ENCODE measurements around the gene SLC33A1. TPM values are rescaled to one million over a fixed set of nuclear protein-coding genes. Genes with fewer than 3 reads are reported as not detected.
A peak's percentile ranks its signal among the peaks of the same experiment; 100 is the strongest.
"Not testable (repeated sequence)": the region's sequence is repeated elsewhere in the genome, so short reads cannot be mapped to it uniquely, and the experiment has no call there.

The SLC33A1 gene
- total RNA-seq, 8 experiments from 2014 or later = 11.9 to 63.1 (median 25.6) TPM

- peaks cover 23 to 29% of the 10 kb centered on the region in 2 donors for H3K4me1 ChIP-seq (replicated peaks in 1 of 2)
- peak overlapping the region; percentile 62 to 79 for H3K27ac ChIP-seq
- in situ Hi-C loops (cut with MboI; ENCODE audit: low pct_unique_long_range_greater_than_20kb in 2 of 9, low sequenced_read_pairs in 9 of 9, unreplicated experiment in 9 of 9) = loop anchor here in 2 of 9 experiments (25.0 kb wide), 2 partner anchors 466 to 491 kb away; no protein-coding TSS in a partner anchor
- H3K4me3 ChIP-seq = peak overlapping the region; percentile 54 to 96 (median 73)
- ATAC-seq (replicated peaks in 6 of 8) = no peak
- WGBS, 10 experiments = 0 to 5% (median 1%) methylated on average over 8 to 25 of the region's 45 CpGs; no CpG with 5 or more reads in 1 of the 10 experiments
These were observed 750 bp downstream of the SLC33A1 start for GRCh38 chr3:155853214-155854140.

- no peak for ATAC-seq (replicated peaks in 6 of 8)
- in situ Hi-C loops (cut with MboI; ENCODE audit: low pct_unique_long_range_greater_than_20kb in 2 of 9, low sequenced_read_pairs in 9 of 9, unreplicated experiment in 9 of 9) = loop anchor here in 2 of 9 experiments (25.0 kb wide), 2 partner anchors 465 to 490 kb away; no protein-coding TSS in a partner anchor
- no peak overlapping the region for H3K27ac ChIP-seq
- 4 to 43% (median 21%) methylated on average over 2 of the region's 2 CpGs; no CpG with 5 or more reads in 4 of the 10 experiments for WGBS, 10 experiments
- H3K4me3 ChIP-seq = peak overlapping the region; percentile 54 to 96 (median 73)
- peaks cover 23 to 33% of the 10 kb centered on the region in 2 donors for H3K4me1 ChIP-seq (replicated peaks in 1 of 2)
These were observed 1.9 kb downstream of the SLC33A1 start for GRCh38 chr3:155852341-155852740.

GRCh38 chr3:155849404-155849803 is 4.8 kb downstream of the SLC33A1 start:
- ATAC-seq (replicated peaks in 6 of 8); in situ Hi-C loops (cut with MboI; ENCODE audit: low pct_unique_long_range_greater_than_20kb in 2 of 9, low sequenced_read_pairs in 9 of 9, unreplicated experiment in 9 of 9): not testable (repeated sequence)
- WGBS, 10 experiments = 17 to 100% (median 88%) methylated on average over 1 to 2 of the region's 3 CpGs; no CpG with 5 or more reads in 5 of the 10 experiments

GRCh38 chr3:155847993-155848392 is 6.2 kb downstream of the SLC33A1 start:
- WGBS, 10 experiments = 100% methylated on average over 1 to 3 of the region's 3 CpGs; no CpG with 5 or more reads in 5 of the 10 experiments
- in situ Hi-C loops (cut with MboI; ENCODE audit: low pct_unique_long_range_greater_than_20kb in 2 of 9, low sequenced_read_pairs in 9 of 9, unreplicated experiment in 9 of 9) = no loop called here
- ATAC-seq (replicated peaks in 6 of 8) = no peak
- no peak overlapping the region for H3K4me3 ChIP-seq
- peaks cover 16 to 44% of the 10 kb centered on the region in 2 donors for H3K4me1 ChIP-seq (replicated peaks in 1 of 2)
- no peak overlapping the region for H3K27ac ChIP-seq

More at GRCh38 chr3:155849404-155849803, 4.8 kb downstream of the SLC33A1 start:
- not testable (repeated sequence) for H3K27ac ChIP-seq, H3K4me3 ChIP-seq
- H3K4me1 ChIP-seq (replicated peaks in 1 of 2) = peaks cover 16 to 41% of the 10 kb centered on the region in 2 donors

GRCh38 chr3:155846119-155846518 is 8.1 kb downstream of the SLC33A1 start:
- WGBS, 10 experiments = 56 to 100% (median 88%) methylated on average over 1 to 2 of the region's 3 CpGs; no CpG with 5 or more reads in 3 of the 10 experiments
- no peak overlapping the region for H3K4me3 ChIP-seq
- peak in 3 of 8 experiments; percentile 19 to 39 (median 32) for ATAC-seq (replicated peaks in 6 of 8)

GRCh38 chr3:155843569-155843968 is 10.7 kb downstream of the SLC33A1 start:
- Histone ChIP-seq H3K4me1 (replicated peaks in 1 of 2) (peaks cover 0 to 20% of the 10 kb centered on the region in 2 donors), H3K4me3 (no peak overlapping the region), H3K27ac (no peak overlapping the region)
- ATAC-seq (replicated peaks in 6 of 8) = no peak
- 14 to 100% (median 57%) methylated on average over 1 of the region's 1 CpG; no CpG with 5 or more reads in 2 of the 10 experiments for WGBS, 10 experiments
- in situ Hi-C loops (cut with MboI; ENCODE audit: low pct_unique_long_range_greater_than_20kb in 2 of 9, low sequenced_read_pairs in 9 of 9, unreplicated experiment in 9 of 9) = no loop called here

More at GRCh38 chr3:155846119-155846518, 8.1 kb downstream of the SLC33A1 start:
- peaks cover 6 to 33% of the 10 kb centered on the region in 2 donors for H3K4me1 ChIP-seq (replicated peaks in 1 of 2)
- in situ Hi-C loops (cut with MboI; ENCODE audit: low pct_unique_long_range_greater_than_20kb in 2 of 9, low sequenced_read_pairs in 9 of 9, unreplicated experiment in 9 of 9) = no loop called here
- no peak overlapping the region for H3K27ac ChIP-seq

GRCh38 chr3:155835341-155836071 is 18.7 kb downstream of the SLC33A1 start:
- H3K4me3 ChIP-seq = no peak overlapping the region
- ATAC-seq (replicated peaks in 6 of 8) = no peak
- H3K27ac ChIP-seq = no peak overlapping the region
- in situ Hi-C loops (cut with MboI; ENCODE audit: low pct_unique_long_range_greater_than_20kb in 2 of 9, low sequenced_read_pairs in 9 of 9, unreplicated experiment in 9 of 9) = no loop called here
- no peaks in the 10 kb centered on the region for H3K4me1 ChIP-seq (replicated peaks in 1 of 2)
- WGBS, 10 experiments = 60 to 97% (median 86%) methylated on average over 2 to 7 of the region's 9 CpGs; no CpG with 5 or more reads in 1 of the 10 experiments

- H3K27ac ChIP-seq; H3K4me3 ChIP-seq; in situ Hi-C loops (cut with MboI; ENCODE audit: low pct_unique_long_range_greater_than_20kb in 2 of 9, low sequenced_read_pairs in 9 of 9, unreplicated experiment in 9 of 9); H3K4me1 ChIP-seq (replicated peaks in 1 of 2); ATAC-seq (replicated peaks in 6 of 8): not testable (repeated sequence)
- 92 to 100% (median 94%) methylated on average over 1 to 8 of the region's 13 CpGs; no CpG with 5 or more reads in 1 of the 10 experiments for WGBS, 10 experiments
These were observed 25.6 kb downstream of the SLC33A1 start for GRCh38 chr3:155828490-155829098.

GRCh38 chr3:155815030-155815545 is 39.1 kb downstream of the SLC33A1 start:
- ATAC-seq (replicated peaks in 6 of 8) = no peak
- H3K4me3 ChIP-seq = no peak overlapping the region
- in situ Hi-C loops (cut with MboI; ENCODE audit: low pct_unique_long_range_greater_than_20kb in 2 of 9, low sequenced_read_pairs in 9 of 9, unreplicated experiment in 9 of 9) = no loop called here
- H3K27ac ChIP-seq = no peak overlapping the region
- H3K4me1 ChIP-seq (replicated peaks in 1 of 2) = no peaks in the 10 kb centered on the region

- ATAC-seq (replicated peaks in 6 of 8); H3K4me3 ChIP-seq; H3K27ac ChIP-seq; in situ Hi-C loops (cut with MboI; ENCODE audit: low pct_unique_long_range_greater_than_20kb in 2 of 9, low sequenced_read_pairs in 9 of 9, unreplicated experiment in 9 of 9); H3K4me1 ChIP-seq (replicated peaks in 1 of 2): not testable (repeated sequence)
These were observed 41.0 kb downstream of the SLC33A1 start for GRCh38 chr3:155813224-155813623.

GRCh38 chr3:155809181-155809580 is 45.0 kb downstream of the SLC33A1 start:
- Histone ChIP-seq H3K4me1 (replicated peaks in 1 of 2) (peaks cover 5 to 7% of the 10 kb centered on the region in 2 donors), H3K27ac (no peak overlapping the region), H3K4me3 (no peak overlapping the region)
- no peak for ATAC-seq (replicated peaks in 6 of 8)
- in situ Hi-C loops (cut with MboI; ENCODE audit: low pct_unique_long_range_greater_than_20kb in 2 of 9, low sequenced_read_pairs in 9 of 9, unreplicated experiment in 9 of 9) = no loop called here

- ATAC-seq (replicated peaks in 6 of 8) = no peak
- in situ Hi-C loops (cut with MboI; ENCODE audit: low pct_unique_long_range_greater_than_20kb in 2 of 9, low sequenced_read_pairs in 9 of 9, unreplicated experiment in 9 of 9) = no loop called here
- Histone ChIP-seq H3K4me3 (no peak overlapping the region), H3K4me1 (replicated peaks in 1 of 2) (peaks cover 5 to 7% of the 10 kb centered on the region in 2 donors), H3K27ac (no peak overlapping the region)
- 80 to 100% (median 94%) methylated on average over 1 to 2 of the region's 2 CpGs; no CpG with 5 or more reads in 6 of the 10 experiments for WGBS, 10 experiments
These were observed 46.4 kb downstream of the SLC33A1 start for GRCh38 chr3:155807823-155808222.

Data from motor neuron (in vitro differentiated cells).